HG03571 (cell line): ENCODE data around the gene GPATCH8.
"Not testable (repeated sequence)": the region's sequence is repeated elsewhere in the genome, so short reads cannot be mapped to it uniquely, and the experiment has no call there.

Experiments used
- ATAC-seq: cut with Tn5 transposase; IDR thresholded peaks from one replicate; pipeline ENCODE4 v1.9.1; 2021; ENCODE audit not compliant: unreplicated experiment

The GPATCH8 gene

DNA sequence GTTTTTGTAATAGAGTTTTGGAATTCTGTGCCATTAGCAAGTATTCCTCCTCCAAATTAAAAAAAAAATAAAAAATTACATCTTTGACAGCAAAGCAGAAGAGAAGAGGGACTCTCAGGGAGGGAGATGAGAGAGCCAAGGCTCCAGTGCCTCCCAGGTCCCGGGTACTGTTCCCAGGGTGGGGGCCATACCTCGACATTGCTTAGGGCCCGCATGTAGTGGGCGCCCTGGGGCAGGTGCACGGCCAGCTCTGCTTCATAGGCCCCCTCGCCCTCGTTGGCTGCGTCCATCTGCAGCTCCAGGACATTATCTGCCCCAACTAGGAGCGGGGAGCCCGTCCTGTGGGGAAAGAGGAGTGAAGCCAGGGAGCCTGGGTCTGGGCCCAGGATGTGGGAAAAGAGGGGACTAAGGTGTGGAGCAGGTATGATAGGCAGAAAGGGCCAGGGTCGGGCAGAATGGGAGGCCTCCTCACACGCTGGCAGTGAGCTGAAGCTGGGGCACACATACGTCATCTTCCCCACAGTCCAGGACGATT lies 125.0 kb downstream of the GPATCH8 start:
- no peak for ATAC-seq

DNA sequence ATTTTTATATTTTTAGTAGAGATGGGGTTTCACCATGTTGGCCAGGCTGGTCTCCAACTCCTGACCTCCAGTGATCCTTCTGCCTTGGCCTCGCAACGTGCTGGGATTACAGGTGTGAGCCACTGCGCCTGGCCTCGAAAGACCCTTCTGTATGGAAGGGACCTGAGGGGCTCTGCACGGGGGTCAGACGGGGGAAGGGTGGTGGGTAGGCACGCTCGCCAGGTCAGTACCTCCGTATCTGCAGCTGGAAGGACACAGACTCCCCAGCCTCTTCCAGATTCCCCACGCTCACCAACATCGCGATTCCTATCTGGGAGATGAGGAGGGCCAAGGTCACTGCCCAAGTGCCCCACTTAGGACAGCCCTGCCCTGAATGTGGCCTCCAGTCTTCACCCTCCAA lies 126.4 kb downstream of the GPATCH8 start:
- ATAC-seq: no peak

DNA sequence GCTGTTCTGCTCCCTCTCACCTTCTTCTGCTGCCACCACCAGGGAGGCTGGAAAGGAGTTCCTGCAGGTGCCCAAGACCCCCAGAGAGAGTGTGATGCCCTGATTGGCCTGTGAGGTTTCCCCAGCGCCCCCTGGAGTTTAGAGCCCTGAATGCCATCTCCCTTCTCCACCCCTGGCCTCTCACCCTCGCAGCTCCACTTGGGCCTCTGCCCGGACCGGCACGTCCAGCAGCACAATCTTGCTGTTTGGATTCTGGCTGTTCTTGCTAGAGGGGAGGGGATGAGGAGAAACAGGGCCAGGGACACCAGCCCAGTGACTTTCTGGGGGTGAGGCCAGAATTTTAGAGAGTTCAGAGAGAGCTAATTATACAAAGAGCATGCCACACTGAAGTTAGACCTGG lies 127.1 kb downstream of the GPATCH8 start:
- no peak for ATAC-seq

DNA sequence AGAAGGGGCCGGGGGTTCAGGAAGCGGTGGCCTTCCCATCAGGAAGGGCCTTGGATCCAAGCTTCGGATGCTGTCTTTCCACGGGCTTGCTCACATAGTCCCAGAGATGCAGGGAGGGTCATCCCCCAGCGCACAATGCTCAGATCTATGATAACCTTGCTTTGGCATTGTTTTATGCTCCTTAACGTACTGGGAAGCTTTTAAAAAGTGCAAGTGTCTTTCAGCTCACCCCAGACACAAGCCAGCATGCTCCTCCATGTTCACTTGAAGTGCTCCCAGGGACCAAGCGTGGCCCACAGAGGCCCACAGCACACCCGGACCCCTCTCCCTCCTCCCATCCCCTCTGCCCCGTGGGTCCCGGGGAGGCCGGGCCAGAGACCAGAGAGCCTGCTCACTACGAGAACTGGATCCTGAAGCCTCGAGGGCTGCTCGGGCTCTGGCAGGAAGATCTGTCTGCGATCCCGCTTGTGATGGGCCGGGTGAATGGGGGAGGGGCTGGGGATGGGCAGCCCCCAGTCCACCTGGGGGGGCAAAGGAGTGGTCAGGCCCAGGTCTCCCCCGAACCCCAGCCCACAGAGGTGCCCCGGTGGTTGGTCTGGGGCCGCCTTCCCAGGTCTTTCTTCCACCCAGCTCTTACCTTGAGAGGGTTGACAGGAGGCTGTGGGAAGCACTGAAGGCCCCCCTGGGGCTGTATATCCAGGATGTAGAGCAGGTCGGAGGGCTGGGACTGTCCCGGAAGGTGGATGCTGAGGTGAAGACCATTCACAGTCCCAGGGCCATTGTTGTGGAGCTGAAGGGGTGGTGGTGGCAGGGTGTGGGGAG lies 127.8 kb downstream of the GPATCH8 start:
- no peak for ATAC-seq

DNA sequence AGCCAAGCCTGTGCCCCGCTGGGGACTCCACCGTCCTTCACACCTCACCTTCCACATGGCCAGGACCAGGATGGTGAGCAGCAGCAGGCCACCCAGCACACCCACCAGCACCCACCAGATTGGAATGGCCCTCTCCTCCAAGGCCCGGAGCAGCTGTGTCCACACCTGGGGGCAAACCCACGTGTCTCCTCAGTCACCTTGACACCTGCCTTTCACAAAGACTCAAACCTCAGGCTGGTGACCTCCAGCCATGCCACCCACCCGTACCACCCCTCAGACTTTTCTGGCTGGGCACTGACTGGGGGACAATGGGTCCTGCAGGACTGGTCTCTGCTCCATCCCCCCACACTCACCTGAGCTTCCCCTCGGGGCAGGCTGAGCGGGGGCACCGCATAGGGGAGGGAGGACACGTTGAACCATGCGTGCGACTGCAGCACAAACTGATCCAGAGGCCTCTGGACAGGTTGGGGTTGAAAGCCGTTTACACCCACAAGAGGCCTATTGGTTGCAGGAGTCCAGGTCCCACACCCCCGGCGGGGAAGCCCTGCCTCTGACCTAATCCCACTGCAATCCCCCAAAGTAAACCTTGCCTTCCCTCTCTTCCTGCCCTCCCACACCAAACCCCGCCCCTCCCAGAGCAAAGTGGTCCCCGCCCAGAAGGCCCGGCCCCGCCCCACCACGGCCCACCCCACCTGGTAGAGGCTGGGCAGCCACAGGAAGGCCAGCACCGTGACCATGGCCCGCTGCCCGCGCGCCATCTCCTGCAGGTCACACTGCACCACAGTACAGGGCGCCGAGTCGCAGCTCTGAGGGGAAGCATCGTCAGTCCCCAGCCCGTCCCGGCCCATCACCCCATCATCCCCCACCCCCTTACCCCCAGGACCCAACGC lies 128.7 kb downstream of the GPATCH8 start:
- no peak for ATAC-seq

DNA sequence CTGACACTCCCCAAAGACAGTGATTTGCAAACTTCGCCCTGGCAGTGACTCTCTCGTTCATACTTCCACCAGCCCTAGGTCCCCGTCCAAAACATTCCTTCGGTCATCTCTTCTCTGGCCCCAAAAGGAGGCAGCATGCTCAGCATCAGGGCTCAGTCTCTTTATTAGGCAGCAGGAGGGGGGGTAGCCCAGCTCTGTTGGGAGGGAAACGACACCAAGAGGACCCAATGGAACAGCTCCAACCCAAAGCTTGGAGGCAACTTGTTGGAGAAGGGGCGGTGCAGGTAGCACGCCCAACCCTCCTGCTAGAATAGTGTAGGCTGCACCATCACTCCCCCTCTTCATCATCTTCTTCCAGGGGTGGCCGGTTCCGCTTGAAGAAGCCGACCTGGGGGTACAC lies 131.2 kb downstream of the GPATCH8 start:
- ATAC-seq: no peak

DNA sequence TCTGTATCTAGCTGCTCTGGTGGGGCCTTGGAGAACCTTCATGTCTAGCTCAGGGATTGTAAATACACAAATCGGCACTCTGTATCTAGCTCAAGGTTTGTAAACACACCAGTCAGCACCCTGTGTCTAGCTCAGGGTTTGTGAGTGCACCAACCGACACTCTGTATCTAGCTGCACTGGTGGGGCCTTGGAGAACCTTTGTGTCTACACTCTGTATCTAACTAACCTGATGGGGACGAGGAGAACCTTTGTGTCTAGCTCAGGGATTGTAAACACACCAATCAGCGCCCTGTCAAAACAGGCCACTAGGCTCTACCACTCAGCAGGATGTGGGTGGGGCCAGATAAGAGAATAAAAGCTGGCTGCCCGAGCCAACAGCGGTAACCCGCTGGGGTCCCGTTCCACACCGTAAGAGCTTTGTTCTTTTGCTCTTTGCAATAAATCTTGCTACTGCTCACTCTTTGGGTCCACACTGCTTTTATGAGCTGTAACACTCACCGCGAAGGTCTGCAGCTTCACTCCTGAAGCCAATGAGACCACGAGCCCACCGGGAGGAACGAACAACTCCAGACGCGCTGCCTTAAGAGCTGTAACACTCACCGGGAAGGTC lies 133.7 kb downstream of the GPATCH8 start:
- not testable (repeated sequence) for ATAC-seq

DNA sequence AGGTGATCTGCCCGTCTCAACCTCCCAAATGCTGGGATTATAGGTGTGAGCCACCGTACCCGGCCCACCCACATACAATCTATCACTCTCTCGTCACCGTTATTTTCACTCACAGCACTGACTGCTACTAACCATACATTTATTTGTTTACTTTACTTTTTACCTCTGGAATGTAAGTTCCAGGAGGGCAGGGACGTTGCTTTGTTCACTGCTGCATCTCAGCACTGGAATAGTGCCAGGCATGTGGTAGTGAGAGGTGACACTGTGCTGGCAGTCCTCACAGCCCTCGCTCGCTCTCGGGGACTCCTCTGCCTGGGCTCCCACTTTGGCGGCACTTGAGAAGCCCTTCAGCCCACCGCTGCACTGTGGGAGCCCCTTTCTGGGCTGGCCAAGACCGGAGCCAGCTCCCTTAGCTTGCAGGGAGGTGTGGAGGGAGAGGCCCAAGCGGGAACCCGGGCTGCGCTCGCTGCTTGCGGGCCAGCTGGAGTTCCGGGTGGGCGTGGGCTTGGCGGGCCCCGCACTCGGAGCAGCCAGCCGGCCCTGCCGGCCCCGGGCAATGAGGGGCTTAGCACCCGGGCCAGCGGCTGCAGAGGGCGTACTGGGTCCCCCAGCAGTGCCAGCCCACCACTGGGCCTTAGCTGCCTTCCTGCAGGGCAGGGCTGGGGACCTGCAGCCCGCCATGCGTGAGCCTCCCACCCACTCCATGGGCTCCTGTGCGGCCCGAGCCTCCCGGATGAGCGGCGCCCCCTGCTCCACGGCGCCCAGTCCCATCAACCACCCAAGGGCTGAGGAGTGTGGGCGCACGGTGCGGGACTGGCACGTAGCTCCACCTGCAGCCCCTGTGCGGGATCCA lies 134.6 kb downstream of the GPATCH8 start:
- not testable (repeated sequence) for ATAC-seq

DNA sequence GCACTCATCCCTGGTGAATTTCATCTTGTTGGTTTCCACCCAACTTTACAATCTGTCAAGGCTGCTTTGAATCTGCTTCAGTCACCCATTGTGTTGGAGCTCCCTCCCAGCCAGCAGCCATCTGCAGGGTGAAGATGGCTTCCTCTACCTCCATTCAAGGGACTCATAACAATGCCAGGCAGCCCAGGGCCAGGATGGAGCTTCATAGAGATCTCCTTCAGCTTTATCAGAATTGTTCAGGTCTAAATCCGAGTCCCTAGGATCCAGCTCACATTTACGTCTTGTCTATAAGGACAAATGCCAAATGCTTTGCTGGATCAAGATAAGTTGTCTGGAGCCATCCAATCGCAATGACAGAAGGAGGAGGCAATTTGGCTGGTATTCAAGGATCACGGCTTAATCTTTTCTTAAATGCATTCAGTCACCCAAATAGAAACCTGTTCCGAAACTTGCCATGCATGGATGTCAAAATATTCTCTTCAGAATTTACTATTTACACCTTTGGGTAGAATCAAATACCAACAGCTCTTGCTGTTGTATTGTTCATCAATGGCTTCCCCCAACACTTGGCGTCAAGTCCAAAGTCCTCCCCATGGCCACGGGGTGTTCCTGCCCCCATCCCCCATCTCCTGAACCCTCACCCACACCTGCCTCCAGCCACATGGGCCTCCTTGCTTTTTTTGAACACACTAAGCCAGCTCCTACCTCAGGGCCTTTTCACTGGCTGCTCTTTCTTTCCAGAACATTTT lies 135.8 kb downstream of the GPATCH8 start:
- ATAC-seq: no peak

DNA sequence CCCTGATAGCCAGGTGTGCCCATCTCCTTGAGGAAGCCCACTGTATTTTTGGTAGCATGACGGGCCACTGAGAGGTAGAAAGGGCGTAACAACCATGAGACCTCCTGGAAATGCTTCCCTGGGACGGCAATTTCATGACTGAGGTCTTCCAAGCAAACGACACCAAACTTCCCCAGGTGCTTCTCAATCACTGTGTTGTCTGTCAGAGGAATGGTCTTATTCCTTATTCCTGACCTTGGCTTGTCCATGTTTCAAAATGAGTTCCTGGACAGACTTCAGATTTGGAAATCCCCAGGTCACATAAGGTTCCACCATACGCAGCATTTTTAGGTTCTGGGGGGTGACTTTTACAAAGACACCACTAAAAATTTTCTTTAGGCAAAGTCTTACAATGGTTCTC lies 138.2 kb downstream of the GPATCH8 start:
- ATAC-seq: not testable (repeated sequence)

DNA sequence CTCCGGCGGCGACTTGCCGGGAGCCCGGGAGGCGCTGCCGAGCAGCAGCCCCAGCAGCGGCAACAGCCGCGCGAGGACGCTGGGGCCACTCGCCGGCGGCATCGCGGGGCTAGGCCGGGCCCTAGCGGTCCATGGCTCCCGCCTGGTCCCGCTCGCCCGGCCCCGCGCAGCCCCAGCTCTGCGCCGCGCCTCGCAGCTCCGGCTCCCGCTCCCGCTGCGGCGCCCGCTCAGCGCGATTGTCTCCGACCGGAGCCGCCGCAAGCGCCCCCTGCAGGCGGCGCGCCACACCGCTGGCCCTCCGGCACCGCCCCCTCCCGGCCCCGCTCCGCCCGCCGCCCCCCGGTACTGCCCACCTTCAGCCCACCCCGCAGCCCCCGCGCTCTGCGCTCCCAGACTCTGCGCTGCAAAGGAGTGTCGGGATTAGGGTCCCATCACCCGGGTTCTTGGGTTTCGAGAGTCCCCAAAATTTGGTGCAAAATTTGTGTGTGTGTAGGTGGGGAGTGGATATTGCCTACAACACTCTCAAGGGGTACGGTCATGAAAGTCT lies 139.5 kb downstream of the GPATCH8 start, which contains the start of gene FAM171A2:
FAM171A2 (minus strand) TSS at position 241 of the 547 bp plus-strand sequence; CDS start at position 102, 139 bp downstream.
- peak; percentile 44 for ATAC-seq

DNA sequence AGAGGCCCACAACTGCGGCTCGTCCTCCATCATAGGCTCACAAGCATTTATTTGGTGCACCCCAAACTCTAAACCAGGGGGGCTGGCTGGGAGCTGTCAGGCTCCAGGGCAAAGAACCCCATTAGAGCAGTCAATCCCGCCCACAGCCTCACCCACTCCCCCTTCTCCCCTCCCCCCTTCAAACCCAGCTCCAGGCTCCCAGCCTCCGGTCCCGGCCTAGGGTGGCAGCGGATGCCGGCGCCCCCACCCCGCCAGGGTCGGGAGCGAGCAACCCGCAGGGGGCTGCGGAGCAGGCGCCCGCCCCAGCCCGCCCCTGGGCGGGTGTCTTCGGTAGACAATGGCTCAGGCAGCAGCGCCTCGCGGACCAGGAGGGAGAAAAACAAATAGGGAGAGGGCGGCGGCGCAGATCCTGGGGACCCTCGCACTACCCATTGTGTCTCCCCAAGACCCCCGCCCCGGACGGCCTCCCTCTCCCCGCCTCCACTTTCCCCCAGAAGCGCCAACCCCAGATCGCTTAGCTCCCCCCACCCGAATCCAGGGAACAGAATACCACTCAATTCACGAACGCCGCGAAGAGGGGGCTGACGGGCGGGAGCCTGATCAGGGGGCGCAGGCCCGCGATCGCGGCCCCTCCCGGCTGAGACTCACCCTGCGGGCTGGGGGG lies 140.1 kb downstream of the GPATCH8 start:
- no peak for ATAC-seq

DNA sequence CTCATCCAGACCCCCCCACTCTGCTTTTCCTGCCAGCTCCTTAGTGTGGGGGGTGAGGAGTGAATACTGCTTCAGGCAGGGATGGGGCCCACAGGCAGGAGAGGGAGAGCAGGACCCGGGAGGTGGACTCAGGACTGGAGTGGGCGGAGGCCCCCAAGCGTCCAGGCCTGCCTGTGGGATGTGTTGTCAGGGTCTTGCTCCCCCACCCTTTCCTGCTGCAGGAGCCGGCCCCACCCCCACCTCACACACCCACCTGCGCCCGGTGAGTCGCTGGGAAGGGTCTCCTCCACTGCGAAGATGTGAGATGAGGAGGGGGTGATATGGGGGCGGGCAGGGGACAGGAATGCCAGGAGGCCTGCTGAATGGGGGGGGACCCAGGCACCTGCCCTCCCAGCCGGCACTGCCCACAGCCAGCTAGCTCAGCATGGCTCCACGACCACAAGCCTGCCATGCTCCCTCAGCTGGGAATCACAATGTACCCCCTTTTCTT lies 140.7 kb downstream of the GPATCH8 start:
- ATAC-seq: no peak

DNA sequence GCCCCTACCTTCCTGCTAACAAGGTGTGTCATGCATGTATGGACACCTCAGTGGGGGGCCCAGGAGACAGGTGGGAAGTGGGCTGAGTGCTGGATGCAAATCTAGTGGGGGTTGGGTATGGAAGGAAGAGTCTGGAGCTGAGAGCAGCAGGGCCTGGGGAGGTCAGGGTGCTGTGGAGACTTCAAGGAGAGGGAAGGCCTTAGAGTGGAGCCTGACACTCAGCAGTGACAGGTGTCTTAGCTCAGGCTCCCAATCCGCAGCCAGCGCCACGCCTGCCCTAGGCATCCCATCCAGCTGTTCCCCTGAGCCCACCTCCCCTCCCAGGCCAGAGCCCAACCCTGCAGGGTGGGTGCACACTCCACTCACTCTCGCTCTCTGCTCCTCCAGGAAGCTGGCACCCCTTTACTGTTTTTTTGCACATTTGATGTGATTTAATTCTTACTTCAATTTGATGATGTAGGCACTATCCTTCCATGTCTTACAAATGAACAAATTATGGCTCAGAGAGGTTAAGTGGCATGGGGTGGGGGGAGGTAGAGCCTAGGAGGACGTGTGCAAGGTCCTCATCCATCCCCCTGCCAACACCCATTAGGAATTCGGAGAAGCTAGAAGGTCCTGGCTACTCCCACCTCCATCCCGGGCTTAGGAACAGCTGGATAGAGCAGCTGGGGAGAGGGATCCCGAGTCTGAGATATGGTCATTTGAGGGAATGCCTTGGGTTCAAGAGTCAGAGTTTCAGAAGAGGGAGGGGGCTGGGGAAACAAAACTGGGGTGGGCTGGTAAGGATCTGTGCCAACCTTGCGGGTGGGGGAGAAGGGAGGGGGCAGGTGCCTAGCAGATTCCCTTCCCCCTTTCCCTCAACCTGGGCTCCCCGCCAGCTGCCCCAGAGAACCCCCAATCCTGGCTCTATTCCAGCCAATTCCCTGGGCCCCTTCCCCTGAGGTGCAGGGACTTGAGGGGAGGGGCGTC lies 141.6 kb downstream of the GPATCH8 start:
- ATAC-seq: no peak

DNA sequence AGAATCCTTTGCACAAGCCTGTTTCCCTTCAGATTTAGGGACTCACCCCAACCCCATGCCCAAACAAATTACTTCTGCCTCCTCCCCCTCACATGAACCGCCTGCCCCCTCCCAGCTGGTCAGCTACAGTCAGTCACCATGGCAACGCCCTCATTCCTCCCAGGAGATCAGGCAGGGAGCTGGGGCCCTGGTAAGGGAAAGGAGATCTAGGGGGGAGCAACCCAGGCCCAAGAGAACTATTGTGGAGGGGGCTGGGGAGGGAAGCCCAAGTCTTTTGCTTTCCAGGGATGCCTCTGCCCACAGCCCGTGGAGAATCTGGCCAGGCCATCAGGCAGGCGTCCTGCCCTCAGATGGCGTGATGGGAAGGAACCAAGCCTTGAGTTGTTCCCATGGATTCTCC lies 142.4 kb downstream of the GPATCH8 start:
- no peak for ATAC-seq

DNA sequence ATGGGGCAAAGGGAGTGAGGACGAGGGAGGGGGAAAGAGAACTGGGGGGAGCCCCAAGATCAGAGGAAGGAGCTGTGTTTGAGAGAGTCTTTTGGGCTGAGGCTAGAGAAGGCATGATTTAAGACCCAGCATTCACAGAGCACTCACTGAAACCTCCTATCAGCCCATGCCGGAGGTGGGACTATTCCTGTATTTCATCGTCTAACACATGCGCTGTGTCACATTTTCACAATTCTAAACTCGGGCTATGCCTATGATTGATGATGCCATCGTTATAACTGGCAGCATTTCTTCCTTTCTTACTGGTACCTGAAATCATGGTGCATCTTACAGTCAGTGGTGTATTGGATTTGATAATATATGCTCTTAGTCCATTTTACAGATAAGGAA lies 143.1 kb downstream of the GPATCH8 start:
- ATAC-seq: no peak

DNA sequence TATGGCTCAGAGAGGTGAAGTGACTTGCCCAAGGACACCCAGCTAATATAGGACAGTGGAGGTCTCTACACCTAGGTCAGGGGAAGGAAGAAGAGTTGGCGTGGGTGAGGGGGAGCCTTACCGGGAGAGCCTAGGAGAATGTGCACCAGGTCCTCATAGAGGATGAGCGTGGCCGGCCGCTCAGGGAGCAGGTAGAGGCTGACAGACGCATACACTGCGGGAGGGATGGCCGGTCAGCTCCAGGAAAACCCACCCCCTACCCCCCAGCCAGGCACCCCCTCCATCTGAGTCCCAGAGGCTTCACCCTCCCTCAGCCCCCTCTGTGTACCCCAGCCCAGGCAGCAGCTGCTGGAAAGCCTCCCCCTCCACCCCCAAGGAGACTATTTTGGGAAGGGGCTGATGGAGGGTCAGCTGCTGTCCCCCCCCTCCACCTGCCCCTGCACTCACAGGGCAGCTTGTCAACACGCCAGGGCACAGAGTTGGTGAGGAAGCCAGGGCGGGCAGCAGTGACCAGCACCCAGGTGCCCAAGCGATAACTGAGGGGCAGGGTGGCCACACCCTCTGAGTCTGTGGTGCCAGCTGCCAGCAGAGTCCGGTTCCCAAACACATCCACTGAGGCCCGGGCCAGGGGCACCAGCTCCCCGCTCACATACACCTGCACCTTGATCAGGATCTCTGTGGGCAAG lies 143.6 kb downstream of the GPATCH8 start:
- ATAC-seq: no peak
